ENCODE measurements around the gene HORMAD2.

DNA sequence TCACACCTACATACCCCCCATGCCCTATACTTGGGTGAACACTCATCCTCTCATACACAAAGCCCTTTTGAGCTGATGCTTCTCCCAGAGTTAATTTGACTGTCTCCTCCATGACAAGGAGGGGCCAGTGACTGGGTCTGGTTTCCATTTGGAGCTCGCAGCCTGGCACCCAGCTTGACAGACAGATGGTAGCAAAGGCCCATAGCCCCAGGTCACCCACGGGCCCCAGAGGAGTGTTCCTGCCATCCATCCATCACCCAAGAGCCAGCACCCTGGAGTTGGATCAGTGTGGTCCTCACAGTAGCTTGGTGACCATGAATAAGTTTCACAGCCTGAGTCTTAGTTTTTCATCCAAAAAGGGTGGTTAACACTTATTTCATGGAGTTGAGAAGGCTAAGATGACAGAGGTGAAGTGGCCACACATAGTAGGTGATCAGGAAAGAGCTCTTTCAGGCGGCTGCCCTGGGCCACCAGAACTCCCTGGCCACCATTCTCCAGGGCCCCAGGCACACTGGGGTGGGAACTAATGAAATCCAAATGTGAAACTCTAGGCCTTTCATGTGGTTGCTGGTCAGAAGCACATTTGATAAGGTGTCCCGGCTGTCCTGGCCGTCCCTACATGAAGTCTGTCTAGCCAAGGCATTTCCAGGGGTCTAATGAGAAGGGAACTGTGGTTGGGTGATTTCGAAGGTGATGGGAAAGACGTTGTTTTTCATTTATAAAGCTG lies 123.9 kb downstream of the HORMAD2 start:
- TF ChIP-seq, protein P1, sequence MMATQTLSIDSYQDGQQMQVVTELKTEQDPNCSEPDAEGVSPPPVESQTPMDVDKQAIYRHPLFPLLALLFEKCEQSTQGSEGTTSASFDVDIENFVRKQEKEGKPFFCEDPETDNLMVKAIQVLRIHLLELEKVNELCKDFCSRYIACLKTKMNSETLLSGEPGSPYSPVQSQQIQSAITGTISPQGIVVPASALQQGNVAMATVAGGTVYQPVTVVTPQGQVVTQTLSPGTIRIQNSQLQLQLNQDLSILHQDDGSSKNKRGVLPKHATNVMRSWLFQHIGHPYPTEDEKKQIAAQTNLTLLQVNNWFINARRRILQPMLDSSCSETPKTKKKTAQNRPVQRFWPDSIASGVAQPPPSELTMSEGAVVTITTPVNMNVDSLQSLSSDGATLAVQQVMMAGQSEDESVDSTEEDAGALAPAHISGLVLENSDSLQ (IDR thresholded peaks at IDR 0.05) = no peak
- TF ChIP-seq FOXM1 (IDR thresholded peaks at IDR 0.05; ENCODE audit: borderline replicate concordance) (no peak), HDGF (IDR thresholded peaks at IDR 0.05; ENCODE audit: borderline replicate concordance) (no peak)
